HEK293 (cell line): ENCODE results near the gene ASF1A.

Experiments used
- ZNF239 ChIP-seq: fragments of 450-650 bp; formaldehyde crosslinking; IDR thresholded peaks from 2 replicates; pipeline ENCODE4 v1.5.1; 2016; ENCODE audit warnings: missing biosample characterization, missing genetic modification characterization
- ZNF433 ChIP-seq: fragments of 450-650 bp; formaldehyde crosslinking; IDR thresholded peaks from 2 replicates; pipeline ENCODE4 v1.5.1; 2016; ENCODE audit warnings: missing biosample characterization, missing genetic modification characterization, low read depth
- ZSCAN5A ChIP-seq: fragments of 450-650 bp; formaldehyde crosslinking; IDR thresholded peaks from 2 replicates; pipeline ENCODE4 v1.5.1; 2016; ENCODE audit warnings: missing biosample characterization, missing genetic modification characterization

DNA sequence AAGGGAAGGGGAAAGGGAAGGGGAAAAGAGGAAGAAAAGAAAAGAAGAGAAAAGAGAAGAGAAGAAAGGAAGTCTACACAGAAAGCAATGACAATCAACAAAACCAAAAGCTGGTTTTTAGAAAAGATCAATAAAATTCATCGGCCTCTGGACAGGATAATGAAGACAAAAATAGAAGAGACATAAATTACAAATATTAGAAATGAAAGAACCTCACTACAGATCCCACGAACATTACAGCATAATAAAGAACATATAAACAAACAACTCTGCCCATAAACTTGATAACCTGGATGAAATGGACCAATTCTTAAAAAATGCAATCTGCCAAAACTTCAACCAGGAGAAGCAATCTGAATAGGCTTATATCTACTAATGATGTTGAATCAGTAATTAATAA, 20.7 kb upstream of the ASF1A start:
- no peak for TF ChIP-seq ZNF239
- no peak for TF ChIP-seq ZSCAN5A (tag by site-specific recombination)
- TF ChIP-seq ZNF433 (tag by site-specific recombination) = no peak
